ENCODE results near the gene RAB21. TPM values are rescaled to one million over a fixed set of nuclear protein-coding genes. Genes with fewer than 3 reads are reported as not detected.

The RAB21 gene
- total RNA-seq, 1 donor from 2014 or later = 66.1 TPM

DNA sequence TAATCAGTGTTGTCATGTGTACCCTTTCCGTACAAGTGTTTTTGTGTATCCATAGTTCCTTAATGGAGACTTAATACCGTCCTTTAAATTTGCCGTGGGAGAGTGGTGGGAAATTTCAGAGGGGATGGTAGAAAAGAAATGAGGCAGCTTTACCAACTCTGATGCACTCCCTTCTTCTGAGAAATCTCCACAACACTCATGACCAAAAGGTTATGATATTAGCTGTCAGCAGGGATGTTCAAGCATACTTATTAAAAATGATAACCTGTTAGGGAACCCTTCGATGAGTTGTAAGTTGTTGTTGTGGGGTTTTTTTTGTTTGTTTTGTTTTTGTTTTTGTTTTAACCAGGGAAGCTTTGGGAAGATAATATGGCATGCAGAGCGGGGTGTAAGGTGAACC is 12.5 kb downstream of the RAB21 start:
- DNase-seq = no peak
- H3K27ac Mint-ChIP-seq (ENCODE audit: unreplicated experiment) = no peak overlapping the region
- H3K36me3 Mint-ChIP-seq (ENCODE audit: unreplicated experiment) = no peaks in the 10 kb centered on the region
- peaks cover 8% of the 10 kb centered on the region for H3K4me1 Mint-ChIP-seq (ENCODE audit: low read depth, unreplicated experiment)
- H3K27me3 Mint-ChIP-seq (ENCODE audit: unreplicated experiment) = no peaks in the 10 kb centered on the region
- no peak overlapping the region for H3K4me3 Mint-ChIP-seq (ENCODE audit: unreplicated experiment)
- peaks cover 2% of the 10 kb centered on the region for H3K9me3 Mint-ChIP-seq (ENCODE audit: unreplicated experiment)
- TF ChIP-seq CTCF (IDR thresholded peaks at IDR 0.05; ENCODE audit: partially characterized antibody, unreplicated experiment) = no peak

- Mint-ChIP-seq H3K4me1 (ENCODE audit: low read depth, unreplicated experiment) (peaks cover 8% of the 10 kb centered on the region), H3K9me3 (ENCODE audit: unreplicated experiment) (peaks cover 2% of the 10 kb centered on the region), H3K36me3 (ENCODE audit: unreplicated experiment) (no peaks in the 10 kb centered on the region), H3K27me3 (ENCODE audit: unreplicated experiment) (no peaks in the 10 kb centered on the region), H3K27ac (ENCODE audit: unreplicated experiment) (peak overlapping the region; percentile 56), H3K4me3 (ENCODE audit: unreplicated experiment) (peak overlapping the region; percentile 28)
- no peak for TF ChIP-seq CTCF (IDR thresholded peaks at IDR 0.05; ENCODE audit: partially characterized antibody, unreplicated experiment)
- no peak for DNase-seq
Observed at GRCh38 chr12:71768900-71769299, 14.2 kb downstream of the RAB21 start.

GRCh38 chr12:71771069-71771468 is 16.4 kb downstream of the RAB21 start:
- DNase-seq = no peak
- Mint-ChIP-seq H3K4me1 (ENCODE audit: low read depth, unreplicated experiment) (peaks cover 8% of the 10 kb centered on the region), H3K27me3 (ENCODE audit: unreplicated experiment) (no peaks in the 10 kb centered on the region), H3K27ac (ENCODE audit: unreplicated experiment) (no peak overlapping the region), H3K36me3 (ENCODE audit: unreplicated experiment) (no peaks in the 10 kb centered on the region), H3K4me3 (ENCODE audit: unreplicated experiment) (no peak overlapping the region), H3K9me3 (ENCODE audit: unreplicated experiment) (peaks cover 2% of the 10 kb centered on the region)
- no peak for TF ChIP-seq CTCF (IDR thresholded peaks at IDR 0.05; ENCODE audit: partially characterized antibody, unreplicated experiment)

DNA sequence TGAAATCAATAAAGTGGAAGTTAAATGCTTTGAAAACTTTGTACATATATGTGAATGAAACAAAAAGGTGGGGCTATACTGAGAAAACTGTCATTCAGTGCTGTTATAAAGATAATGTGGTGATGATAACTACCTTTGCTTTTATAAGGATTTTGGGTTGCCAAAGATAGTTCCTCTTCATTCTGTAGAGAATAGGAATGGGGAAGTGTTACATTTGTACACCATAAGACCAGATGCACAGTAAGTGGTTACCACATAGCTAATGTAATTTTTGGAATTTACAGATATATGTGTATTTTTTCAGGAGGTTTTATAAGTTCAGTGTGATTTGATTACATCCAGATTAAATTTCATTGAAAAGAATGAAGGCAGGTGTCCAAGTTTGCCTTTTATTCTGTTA is 18.1 kb downstream of the RAB21 start:
- no peak for TF ChIP-seq CTCF (IDR thresholded peaks at IDR 0.05; ENCODE audit: partially characterized antibody, unreplicated experiment)
- Mint-ChIP-seq H3K4me3 (ENCODE audit: unreplicated experiment) (no peak overlapping the region), H3K9me3 (ENCODE audit: unreplicated experiment) (peaks cover 2% of the 10 kb centered on the region), H3K27me3 (ENCODE audit: unreplicated experiment) (no peaks in the 10 kb centered on the region), H3K27ac (ENCODE audit: unreplicated experiment) (no peak overlapping the region), H3K36me3 (ENCODE audit: unreplicated experiment) (no peaks in the 10 kb centered on the region), H3K4me1 (ENCODE audit: low read depth, unreplicated experiment) (peaks cover 8% of the 10 kb centered on the region)
- no peak for DNase-seq

DNA sequence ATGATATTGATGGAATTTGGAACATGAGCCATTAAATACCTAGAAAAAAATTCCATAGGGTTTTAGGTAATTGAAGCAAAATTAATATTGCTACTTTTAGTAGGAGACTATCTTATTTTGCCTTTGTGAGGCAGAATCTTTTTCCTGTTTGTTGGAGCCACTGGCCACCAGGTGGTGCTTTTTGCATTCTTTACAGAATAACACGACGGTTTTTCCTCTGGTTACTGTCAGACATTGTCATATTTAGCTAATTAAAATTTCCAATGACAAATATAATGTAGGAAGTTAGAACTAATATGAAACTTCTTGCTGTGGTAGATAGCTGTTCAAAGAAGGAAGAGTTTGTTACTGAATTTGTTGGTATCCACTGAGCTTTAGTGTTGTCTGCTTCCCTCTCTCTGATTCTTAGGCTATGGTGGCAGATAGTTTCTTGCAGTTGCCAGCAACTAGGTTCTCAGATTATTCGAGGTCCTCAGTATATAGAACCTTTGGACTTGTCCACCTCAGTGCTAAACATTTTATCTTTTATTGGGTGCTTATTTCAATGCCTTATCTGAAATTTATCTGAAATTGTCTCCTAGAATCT is 25.7 kb downstream of the RAB21 start:
- Mint-ChIP-seq H3K27ac (ENCODE audit: unreplicated experiment) (no peak overlapping the region), H3K9me3 (ENCODE audit: unreplicated experiment) (no peaks in the 10 kb centered on the region)
- TF ChIP-seq CTCF (IDR thresholded peaks at IDR 0.05; ENCODE audit: partially characterized antibody, unreplicated experiment) = peak; percentile 74

More for the DNA sequence above, 25.7 kb downstream of the RAB21 start:
- peak; percentile 48 for DNase-seq
- H3K4me3 Mint-ChIP-seq (ENCODE audit: unreplicated experiment) = no peak overlapping the region
- no peaks in the 10 kb centered on the region for H3K36me3 Mint-ChIP-seq (ENCODE audit: unreplicated experiment)
- H3K4me1 Mint-ChIP-seq (ENCODE audit: low read depth, unreplicated experiment) = peaks cover 4% of the 10 kb centered on the region
- no peaks in the 10 kb centered on the region for H3K27me3 Mint-ChIP-seq (ENCODE audit: unreplicated experiment)

Measured in glutamatergic neuron (in vitro differentiated cells).